ENCODE data around the gene HS3ST3A1. TPM values are rescaled to one million over a fixed set of nuclear protein-coding genes. Genes with fewer than 3 reads are reported as not detected.

The HS3ST3A1 gene
- total and polyA plus RNA-seq, 2 of the 8 experiments (the other 6 are each of a cell fraction or from before 2014, with no cell fraction given) = 5.4 to 5.7 TPM

DNA sequence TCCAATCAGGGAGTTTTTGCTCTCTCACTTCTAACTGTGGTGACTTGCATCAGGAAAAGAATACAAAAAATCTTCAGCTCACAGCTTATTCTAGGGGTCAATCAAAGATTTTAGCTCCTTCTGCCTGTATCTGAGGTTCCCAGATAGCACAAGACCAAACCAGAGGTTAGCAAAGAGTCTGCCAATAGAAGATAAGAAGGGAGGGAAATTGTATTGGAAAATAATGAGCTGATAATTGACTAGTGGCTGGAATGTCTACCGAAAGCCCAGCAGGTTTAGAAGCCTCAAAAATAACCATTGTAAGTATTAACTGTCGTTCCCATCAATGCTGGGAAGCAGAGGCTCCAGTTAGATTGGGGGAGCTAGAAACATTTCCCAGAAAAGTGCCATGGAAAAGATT, 26.3 kb downstream of the HS3ST3A1 start (continued):
- TF ChIP-seq KDM1A (IDR thresholded peaks at IDR 0.05; ENCODE audit: borderline replicate concordance, low read length) = no peak
- TF ChIP-seq RNF2 (IDR thresholded peaks at IDR 0.05; ENCODE audit: borderline replicate concordance, low read depth, low read length, missing control alignments, poor library complexity, severe bottlenecking) = no peak
- no peak for TF ChIP-seq JUN (IDR thresholded peaks at IDR 0.05; ENCODE audit: low read depth, low read length)
- no peak for TF ChIP-seq PHF8 (conservative IDR thresholded peaks at IDR 0.05; ENCODE audit: low read depth, low read length)
- TF ChIP-seq TAF7 (optimal IDR thresholded peaks at IDR 0.05; ENCODE audit: borderline replicate concordance, low read depth, low read length) = no peak
- no peak for TF ChIP-seq POLR2AphosphoS5 (IDR thresholded peaks at IDR 0.05; ENCODE audit: low read depth, low read length)
